GM15510 (cell line): ENCODE data around the gene ZCCHC17.

Experiments used
- POLR2A ChIP-seq: IDR thresholded peaks from 3 replicates; pipeline ENCODE4 v1.6.1; 2011; ENCODE audit warnings: borderline replicate concordance; ENCODE audit not compliant: insufficient read length; ENCODE audit errors: extremely low read depth

ZCCHC17 gene

GRCh38 chr1:31354283-31354682 is 57.5 kb downstream of the ZCCHC17 start:
- TF ChIP-seq POLR2A: no peak

- no peak for TF ChIP-seq POLR2A
Measured at GRCh38 chr1:31356427-31356826, 59.6 kb downstream of the ZCCHC17 start.

GRCh38 chr1:31361607-31362006 is 64.8 kb downstream of the ZCCHC17 start:
- no peak for TF ChIP-seq POLR2A

GRCh38 chr1:31362032-31362431 is 65.2 kb downstream of the ZCCHC17 start:
- no peak for TF ChIP-seq POLR2A

- no peak for TF ChIP-seq POLR2A
Measured at GRCh38 chr1:31364561-31365250, 67.9 kb downstream of the ZCCHC17 start.

- TF ChIP-seq POLR2A: no peak
Measured at GRCh38 chr1:31366796-31367195, 70.0 kb downstream of the ZCCHC17 start.

GRCh38 chr1:31368611-31369107 is 71.8 kb downstream of the ZCCHC17 start:
- no peak for TF ChIP-seq POLR2A

GRCh38 chr1:31370021-31370420 is 73.2 kb downstream of the ZCCHC17 start:
- no peak for TF ChIP-seq POLR2A

GRCh38 chr1:31370565-31370964 is 73.7 kb downstream of the ZCCHC17 start:
- TF ChIP-seq POLR2A: no peak

- TF ChIP-seq POLR2A: no peak
Measured at GRCh38 chr1:31371121-31371959, 74.5 kb downstream of the ZCCHC17 start.

GRCh38 chr1:31372051-31372450 is 75.2 kb downstream of the ZCCHC17 start:
- no peak for TF ChIP-seq POLR2A

GRCh38 chr1:31372751-31373055 is 75.9 kb downstream of the ZCCHC17 start:
- no peak for TF ChIP-seq POLR2A

- no peak for TF ChIP-seq POLR2A
Measured at GRCh38 chr1:31373056-31373896, 76.4 kb downstream of the ZCCHC17 start, which contains the start of gene FABP3. Gene FABP3, minus strand, starts transcription at chr1:31373076. Its CDS starts 62 bp downstream, at chr1:31373014.

- TF ChIP-seq POLR2A: no peak
Measured at GRCh38 chr1:31373897-31374486, 77.2 kb downstream of the ZCCHC17 start.
